Peyer's patch (tissue), 4 donors: ENCODE results near the gene RIN1. TPM values are rescaled to one million over a fixed set of nuclear protein-coding genes. Genes with fewer than 3 reads are reported as not detected.
A peak's percentile ranks its signal among the peaks of the same experiment; 100 is the strongest.
"Not testable (repeated sequence)": the region's sequence is repeated elsewhere in the genome, so short reads cannot be mapped to it uniquely, and the experiment has no call there.

Source experiments
- DNase-seq, 3 donors: peaks; one replicate each; pipeline ENCODE4 v3.0.0-alpha.2; 2017 to 2019
- H3K27ac ChIP-seq, 4 donors: fragments of 200-600 bp; sonication (generic); one replicate each; pipeline ENCODE4 v1.5.1; 2016 to 2019
- H3K27me3 ChIP-seq, 2 donors: fragments of 200-600 bp; sonication (generic); one replicate each; pipeline ENCODE4 v1.5.1; 2019
- H3K36me3 ChIP-seq, 3 donors: fragments of 200-600 bp; sonication (generic); one replicate each; pipeline ENCODE4 v1.5.1; 2016 to 2019
- H3K4me1 ChIP-seq, 4 donors: fragments of 200-600 bp; sonication (generic); one replicate each; pipeline ENCODE4 v1.5.1; 2016 to 2019
- H3K4me3 ChIP-seq, 4 donors: fragments of 200-600 bp; sonication (generic); 1 replicate in 3 of 4; 2 replicates in 1 of 4; pipeline ENCODE4 v1.5.1; 2016 to 2019; ENCODE audit warnings: mild to moderate bottlenecking in 1 of 4
- H3K9me3 ChIP-seq, 4 donors: fragments of 200-600 bp; sonication (generic); one replicate each; pipeline ENCODE4 v1.5.1; 2016 to 2019; ENCODE audit warnings: mild to moderate bottlenecking in 1 of 4
- CTCF ChIP-seq, 6 experiments: fragments of 450-650 bp in 4 of 6; fragments of 200-600 bp in 2 of 6; sonication (generic) in 1 of 6; IDR thresholded peaks; one replicate each; pipeline ENCODE4 v1.5.1; 2017 to 2019; ENCODE audit warnings: antibody characterized with exemption in 6 of 6, mild to moderate bottlenecking in 3 of 6, moderate library complexity in 1 of 6
- POLR2A ChIP-seq, 2 donors: fragments of 450-650 bp; IDR thresholded peaks; one replicate each; pipeline ENCODE4 v1.5.1; 2017; ENCODE audit warnings: antibody characterized with exemption in 2 of 2, mild to moderate bottlenecking in 2 of 2, moderate library complexity in 2 of 2
- total RNA-seq, 4 donors: library from RNA; depleted of rRNA; stranded (reverse); fragments of >200 nt; gene quantifications; one replicate each; pipeline ENCODE4 v1.1.0, GENCODE V29; 2016

The RIN1 gene
- total RNA-seq, 4 donors from 2014 or later = 4.1 to 18.9 (median 10.8) TPM

- DNase-seq = no peak
- Histone ChIP-seq H3K27ac (no peak overlapping the region), H3K36me3 (no peaks in the 10 kb centered on the region), H3K4me1 (no peaks in the 10 kb centered on the region), H3K4me3 (no peak overlapping the region), H3K9me3 (no peaks in the 10 kb centered on the region), H3K27me3 (no peaks in the 10 kb centered on the region)
- TF ChIP-seq POLR2A (IDR thresholded peaks at IDR 0.05) (no peak), CTCF (IDR thresholded peaks at IDR 0.05) (no peak)
Observed at GRCh38 chr11:66362481-66363147, 26.4 kb upstream of the RIN1 start.

- Histone ChIP-seq H3K27ac (no peak overlapping the region), H3K36me3 (no peaks in the 10 kb centered on the region), H3K27me3 (no peaks in the 10 kb centered on the region), H3K4me1 (no peaks in the 10 kb centered on the region), H3K4me3 (no peak overlapping the region), H3K9me3 (no peaks in the 10 kb centered on the region)
- DNase-seq = no peak
- TF ChIP-seq POLR2A (IDR thresholded peaks at IDR 0.05) = no peak
- TF ChIP-seq CTCF (IDR thresholded peaks at IDR 0.05) = no peak
Observed at GRCh38 chr11:66361502-66361941, 25.3 kb upstream of the RIN1 start.

- Histone ChIP-seq H3K27me3 (no peaks in the 10 kb centered on the region), H3K9me3 (no peaks in the 10 kb centered on the region), H3K4me1 (no peaks in the 10 kb centered on the region), H3K27ac (no peak overlapping the region), H3K4me3 (no peak overlapping the region), H3K36me3 (no peaks in the 10 kb centered on the region)
- DNase-seq = no peak
- TF ChIP-seq CTCF (IDR thresholded peaks at IDR 0.05) = no peak
- TF ChIP-seq POLR2A (IDR thresholded peaks at IDR 0.05) = no peak
Observed at GRCh38 chr11:66360406-66361073, 24.3 kb upstream of the RIN1 start.

- no peak for DNase-seq
- Histone ChIP-seq H3K4me1 (no peaks in the 10 kb centered on the region), H3K4me3 (no peak overlapping the region), H3K27ac (no peak overlapping the region), H3K27me3 (no peaks in the 10 kb centered on the region), H3K36me3 (peaks cover 0 to 4% (median 0%) of the 10 kb centered on the region in 3 donors), H3K9me3 (no peaks in the 10 kb centered on the region)
- no peak for TF ChIP-seq CTCF (IDR thresholded peaks at IDR 0.05)
Observed at GRCh38 chr11:66359662-66360087, 23.4 kb upstream of the RIN1 start.

GRCh38 chr11:66350560-66351235, 14.5 kb upstream of the RIN1 start:
- Histone ChIP-seq H3K27ac (peak overlapping the region in 3 of 4 donors; percentile 65 to 94 (median 90)), H3K4me3 (peak overlapping the region in 2 of 4 donors; percentile 42 to 48), H3K4me1 (peaks cover 8 to 28% (median 11%) of the 10 kb centered on the region in 4 donors)
- TF ChIP-seq POLR2A (IDR thresholded peaks at IDR 0.05) = peak in 1 of 2 donors; percentile 13
- H3K27me3 ChIP-seq, H3K36me3 ChIP-seq, H3K9me3 ChIP-seq, DNase-seq: not testable (repeated sequence)

- H3K27me3 ChIP-seq = no peaks in the 10 kb centered on the region
- H3K27ac ChIP-seq = peak overlapping the region in 3 of 4 donors; percentile 23 to 99 (median 94)
- DNase-seq = no peak
- no peaks in the 10 kb centered on the region for H3K36me3 ChIP-seq
- TF ChIP-seq CTCF (IDR thresholded peaks at IDR 0.05) = no peak
- TF ChIP-seq POLR2A (IDR thresholded peaks at IDR 0.05) = no peak
- H3K9me3 ChIP-seq = no peaks in the 10 kb centered on the region
- H3K4me1 ChIP-seq = peaks cover 13 to 39% (median 18%) of the 10 kb centered on the region in 4 donors
- peak overlapping the region in 2 of 4 donors; percentile 66 to 95 for H3K4me3 ChIP-seq
Observed at GRCh38 chr11:66349084-66349386, 12.8 kb upstream of the RIN1 start.
